Panc1 (cell line): ENCODE measurements around the gene SEZ6L. TPM values are rescaled to one million over a fixed set of nuclear protein-coding genes. Genes with fewer than 3 reads are reported as not detected.

Experiments used
- ATAC-seq: fragments of 200-7000 bp; cut with Tn5 transposase; 2 replicates; pipeline ENCODE4 v1.9.1; 2020; ENCODE audit warnings: mild to moderate bottlenecking, moderate library complexity
- BruUV-seq: library from RNA; stranded (reverse); fragments of 400-500 nt; replicated peaks from 2 replicates; lab custom pipeline; 2021; lab: Mats Ljungman, UMichigan
- CTCF ChIA-PET: fragments of 300-600 bp; sonication (Branson Sonifier 250); formaldehyde crosslinking; loops from one replicate; lab custom pipeline; 2022; ENCODE audit warnings: antibody characterized with exemption; lab: Charles Lee
- POLR2A ChIA-PET: fragments of 300-600 bp; sonication (Branson Sonifier 250); formaldehyde crosslinking; loops from one replicate; lab custom pipeline; 2022; ENCODE audit warnings: antibody characterized with exemption; lab: Charles Lee
- DNase-seq: peaks from one replicate; pipeline ENCODE4 v3.0.0-alpha.2; 2010; ENCODE audit warnings: low read depth, low spot score
- H3K27ac ChIP-seq: 2 replicates; pipeline ENCODE4 v1.5.1; 2011; ENCODE audit warnings: mild to moderate bottlenecking, low read length, inconsistent platforms
- H3K27me3 ChIP-seq: fragments of 200-500 bp; sonication (Bioruptor generic); 2 replicates; pipeline ENCODE4 v1.6.0; 2014; ENCODE audit warnings: low read length, inconsistent platforms; ENCODE audit not compliant: control insufficient read depth, insufficient read depth
- H3K36me3 ChIP-seq: fragments of 200-500 bp; sonication (Bioruptor generic); 2 replicates; pipeline ENCODE4 v1.5.1; 2014; ENCODE audit warnings: inconsistent platforms, mild to moderate bottlenecking, low read length, moderate library complexity; ENCODE audit not compliant: control insufficient read depth, insufficient read depth
- H3K4me1 ChIP-seq: 2 replicates; pipeline ENCODE4 v1.5.1; 2011; ENCODE audit warnings: inconsistent platforms, mild to moderate bottlenecking, low read length, moderate library complexity; ENCODE audit not compliant: control insufficient read depth, insufficient read depth
- H3K4me3 ChIP-seq, 2 experiments: 2 replicates each; pipeline ENCODE4 v1.5.1; 2011 to 2012; ENCODE audit warnings: low read depth in 2 of 2, low read length in 2 of 2, mild to moderate bottlenecking in 2 of 2, inconsistent platforms in 1 of 2, moderate library complexity in 1 of 2
- H3K9me3 ChIP-seq: fragments of 200-500 bp; sonication (Bioruptor generic); 2 replicates; pipeline ENCODE4 v1.5.1; 2014; ENCODE audit warnings: low read depth, mild to moderate bottlenecking, inconsistent platforms, low read length, moderate library complexity; ENCODE audit not compliant: control insufficient read depth, insufficient read depth
- CTCF ChIP-seq: fragments of 450-650 bp; IDR thresholded peaks from 2 replicates; pipeline ENCODE4 v1.5.1; 2017; ENCODE audit warnings: mild to moderate bottlenecking
- POLR2AphosphoS5 ChIP-seq: IDR thresholded peaks from 2 replicates; pipeline ENCODE4 v1.6.1; 2012; ENCODE audit warnings: mild to moderate bottlenecking, low read depth, low read length, moderate library complexity
- REST ChIP-seq, 2 experiments: IDR thresholded peaks; 2 replicates each; pipeline ENCODE4 v1.6.1; 2011 to 2012; ENCODE audit warnings: low read depth in 2 of 2, control low read depth in 1 of 2, low read length in 1 of 2, mild to moderate bottlenecking in 1 of 2, moderate library complexity in 1 of 2; ENCODE audit not compliant: insufficient read depth in 1 of 2
- SIN3A ChIP-seq: IDR thresholded peaks from 2 replicates; pipeline ENCODE4 v1.6.1; 2012; ENCODE audit warnings: low read depth, mild to moderate bottlenecking, low read length, moderate library complexity, borderline replicate concordance; ENCODE audit not compliant: insufficient read depth
- TCF7L2 ChIP-seq: IDR thresholded peaks from 2 replicates; pipeline ENCODE4 v1.6.1; 2011; ENCODE audit warnings: mild to moderate bottlenecking, low read depth, low read length, inconsistent platforms
- in situ Hi-C: cut with HindIII; loops from 2 replicates; pipeline ENCODE4 v1.10.0; 2016; ENCODE audit warnings: low sequenced_read_pairs, low pct_unique_long_range_greater_than_20kb
- intact Hi-C: fragments of 100-400 bp; cut with micrococcal nuclease; formaldehyde crosslinking; loops from one replicate; pipeline ENCODE4 v1.10.0; 2022; ENCODE audit not compliant: unreplicated experiment
- total RNA-seq: library from RNA; stranded (reverse); gene quantifications from one replicate; pipeline ENCODE4 v1.2.1, GENCODE V29; 2021; ENCODE audit not compliant: unreplicated experiment

SEZ6L gene
- total RNA-seq, 1 experiment from 2014 or later, result not detected

GRCh38 chr22:26398741-26399153 lies 229.5 kb downstream of the SEZ6L start:
- DNase-seq, result peak; percentile 15
- ATAC-seq, result peak; percentile 88
- intact Hi-C loops, result no loop called here
- POLR2A ChIA-PET, result no interaction called here
- Histone ChIP-seq H3K27ac (no peak overlapping the region), H3K4me1 (no peaks in the 10 kb centered on the region), H3K4me3 (no peak overlapping the region), H3K36me3 (no peaks in the 10 kb centered on the region), H3K27me3 (no peaks in the 10 kb centered on the region), H3K9me3 (no peaks in the 10 kb centered on the region)
- TF ChIP-seq REST (IDR thresholded peaks at IDR 0.05; ENCODE audit: insufficient read depth in 1 of 2, low read depth in 2 of 2, low read length in 1 of 2) (no peak), CTCF (peak; percentile 72)
- CTCF ChIA-PET, result no interaction called here
- in situ Hi-C loops, result no loop called here
- no TSS peak for BruUV-seq

GRCh38 chr22:26399289-26399688 lies 230.0 kb downstream of the SEZ6L start:
- no peak overlapping the region for H3K4me3 ChIP-seq
- CTCF ChIA-PET, result no interaction called here
- H3K9me3 ChIP-seq, result no peaks in the 10 kb centered on the region
- no peak overlapping the region for H3K27ac ChIP-seq
- TF ChIP-seq REST (IDR thresholded peaks at IDR 0.05; ENCODE audit: insufficient read depth in 1 of 2, low read depth in 2 of 2, low read length in 1 of 2) (no peak), POLR2AphosphoS5 (no peak), CTCF (no peak), SIN3A (no peak), TCF7L2 (no peak)
- DNase-seq (no peak), ATAC-seq (no peak)
- POLR2A ChIA-PET, result no interaction called here
- H3K27me3 ChIP-seq, result no peaks in the 10 kb centered on the region
- intact Hi-C loops (no loop called here), in situ Hi-C loops (no loop called here)
- H3K36me3 ChIP-seq, result no peaks in the 10 kb centered on the region
- H3K4me1 ChIP-seq, result no peaks in the 10 kb centered on the region
- no TSS peak for BruUV-seq
